Ascending aorta (tissue), 2 donors: ENCODE measurements around the gene TMEM59L. TPM values are rescaled to one million over a fixed set of nuclear protein-coding genes. Genes with fewer than 3 reads are reported as not detected.

Source experiments
- DNase-seq, 2 donors: peaks; one replicate each; pipeline ENCODE4 v3.0.0-alpha.2; 2019; ENCODE audit warnings: low spot score in 2 of 2
- H3K27ac ChIP-seq, 2 donors: fragments of 200-600 bp; sonication (generic); one replicate each; pipeline ENCODE4 v1.5.1; 2016 to 2017; ENCODE audit warnings: mild to moderate bottlenecking in 1 of 2
- H3K27me3 ChIP-seq: fragments of 200-600 bp; sonication (generic); one replicate; pipeline ENCODE4 v1.5.1; 2017
- H3K36me3 ChIP-seq, 2 donors: fragments of 200-600 bp; sonication (generic); one replicate each; pipeline ENCODE4 v1.5.1; 2016
- H3K4me1 ChIP-seq, 2 donors: fragments of 200-600 bp; sonication (generic); one replicate each; pipeline ENCODE4 v1.5.1; 2016 to 2017; ENCODE audit warnings: mild to moderate bottlenecking in 1 of 2
- H3K4me3 ChIP-seq, 2 donors: fragments of 200-600 bp; sonication (generic); one replicate each; pipeline ENCODE4 v1.5.1; 2016 to 2017; ENCODE audit warnings: mild to moderate bottlenecking in 1 of 2
- H3K9me3 ChIP-seq, 2 donors: fragments of 200-600 bp; sonication (generic); one replicate each; pipeline ENCODE4 v1.5.1; 2016
- CTCF ChIP-seq, 3 experiments: fragments of 200-600 bp in 2 of 3; fragments of 450-650 bp in 1 of 3; sonication (generic) in 2 of 3; IDR thresholded peaks; one replicate each; pipeline ENCODE4 v1.5.1; 2016 to 2019; ENCODE audit warnings: antibody characterized with exemption in 3 of 3, mild to moderate bottlenecking in 1 of 3, moderate library complexity in 1 of 3
- intact Hi-C: fragments of 100-400 bp; cut with DNase I; formaldehyde crosslinking; loops from one replicate; pipeline ENCODE4 v1.15.1; 2023
- total RNA-seq: library from RNA; depleted of rRNA; stranded (reverse); fragments of >200 nt; gene quantifications from one replicate; pipeline ENCODE4 v1.1.0, GENCODE V29; 2016

The TMEM59L gene
- total RNA-seq, 1 donor from 2014 or later = not detected

GRCh38 chr19:18660939-18661670 lies 48.4 kb downstream of the TMEM59L start:
- intact Hi-C loops = loop anchor here (1.0 to 10.0 kb wide), 4 partner anchors 8 to 206 kb away; no protein-coding TSS in a partner anchor
- no peak for DNase-seq
- H3K9me3 ChIP-seq = no peaks in the 10 kb centered on the region
- no peaks in the 10 kb centered on the region for H3K27me3 ChIP-seq
- no peak for TF ChIP-seq CTCF (IDR thresholded peaks at IDR 0.05)
- H3K4me3 ChIP-seq = peak overlapping the region in 1 of 2 donors; percentile 17
- H3K27ac ChIP-seq = peak overlapping the region; percentile 94 to 95
- peaks cover 26 to 69% of the 10 kb centered on the region in 2 donors for H3K4me1 ChIP-seq
- peaks cover 0 to 5% of the 10 kb centered on the region in 2 donors for H3K36me3 ChIP-seq

- H3K27ac ChIP-seq = peak overlapping the region; percentile 94 to 95
- intact Hi-C loops = loop anchor here (10.0 kb wide), 1 partner anchor 208 kb away; no protein-coding TSS in a partner anchor
- DNase-seq = no peak
- no peak overlapping the region for H3K4me3 ChIP-seq
- no peaks in the 10 kb centered on the region for H3K9me3 ChIP-seq
- no peaks in the 10 kb centered on the region for H3K27me3 ChIP-seq
- peaks cover 9 to 14% of the 10 kb centered on the region in 2 donors for H3K36me3 ChIP-seq
- H3K4me1 ChIP-seq = peaks cover 23 to 65% of the 10 kb centered on the region in 2 donors
- no peak for TF ChIP-seq CTCF (IDR thresholded peaks at IDR 0.05)
Observed at GRCh38 chr19:18662972-18663732, 50.5 kb downstream of the TMEM59L start.

GRCh38 chr19:18663940-18664530 lies 51.4 kb downstream of the TMEM59L start:
- no peak overlapping the region for H3K4me3 ChIP-seq

GRCh38 chr19:18665771-18666202 lies 53.1 kb downstream of the TMEM59L start:
- Histone ChIP-seq H3K4me3 (peak overlapping the region in 1 of 2 donors; percentile 11), H3K36me3 (peaks cover 28% of the 10 kb centered on the region in 2 donors), H3K9me3 (no peaks in the 10 kb centered on the region), H3K27ac (peak overlapping the region; percentile 94 to 95), H3K27me3 (no peaks in the 10 kb centered on the region), H3K4me1 (peaks cover 14 to 41% of the 10 kb centered on the region in 2 donors)
- no peak for DNase-seq
- no peak for TF ChIP-seq CTCF (IDR thresholded peaks at IDR 0.05)
- intact Hi-C loops = loop anchor here (10.0 kb wide), 1 partner anchor 211 kb away; no protein-coding TSS in a partner anchor

More at GRCh38 chr19:18663940-18664530, 51.4 kb downstream of the TMEM59L start:
- H3K36me3 ChIP-seq = peaks cover 18 to 23% of the 10 kb centered on the region in 2 donors
- no peaks in the 10 kb centered on the region for H3K9me3 ChIP-seq
- no peak for DNase-seq
- TF ChIP-seq CTCF (IDR thresholded peaks at IDR 0.05) = no peak
- H3K27me3 ChIP-seq = no peaks in the 10 kb centered on the region
- peak overlapping the region; percentile 94 to 95 for H3K27ac ChIP-seq
- peaks cover 23 to 56% of the 10 kb centered on the region in 2 donors for H3K4me1 ChIP-seq
- intact Hi-C loops = loop anchor here (10.0 kb wide), 1 partner anchor 209 kb away; no protein-coding TSS in a partner anchor

- H3K4me1 ChIP-seq = peaks cover 12 to 36% of the 10 kb centered on the region in 2 donors
- peak overlapping the region in 1 of 2 donors; percentile 11 for H3K4me3 ChIP-seq
- peak overlapping the region; percentile 94 to 95 for H3K27ac ChIP-seq
- no peaks in the 10 kb centered on the region for H3K27me3 ChIP-seq
- peaks cover 28 to 33% of the 10 kb centered on the region in 2 donors for H3K36me3 ChIP-seq
- intact Hi-C loops = loop anchor here (10.0 kb wide), 1 partner anchor 212 kb away; no protein-coding TSS in a partner anchor
- DNase-seq = no peak
- no peak for TF ChIP-seq CTCF (IDR thresholded peaks at IDR 0.05)
- no peaks in the 10 kb centered on the region for H3K9me3 ChIP-seq
Observed at GRCh38 chr19:18666317-18666716, 53.6 kb downstream of the TMEM59L start.
